HG03135 (cell line): ENCODE results near the gene MLN.
"Not testable (repeated sequence)": the region's sequence is repeated elsewhere in the genome, so short reads cannot be mapped to it uniquely, and the experiment has no call there.

ENCODE experiments used
- ATAC-seq: cut with Tn5 transposase; IDR thresholded peaks from one replicate; pipeline ENCODE4 v1.9.1; 2021; ENCODE audit warnings: mild to moderate bottlenecking, moderate library complexity; ENCODE audit not compliant: unreplicated experiment

Gene MLN

GRCh38 chr6:33836806-33837469 lies 33.1 kb upstream of the MLN start:
- no peak for ATAC-seq

DNA sequence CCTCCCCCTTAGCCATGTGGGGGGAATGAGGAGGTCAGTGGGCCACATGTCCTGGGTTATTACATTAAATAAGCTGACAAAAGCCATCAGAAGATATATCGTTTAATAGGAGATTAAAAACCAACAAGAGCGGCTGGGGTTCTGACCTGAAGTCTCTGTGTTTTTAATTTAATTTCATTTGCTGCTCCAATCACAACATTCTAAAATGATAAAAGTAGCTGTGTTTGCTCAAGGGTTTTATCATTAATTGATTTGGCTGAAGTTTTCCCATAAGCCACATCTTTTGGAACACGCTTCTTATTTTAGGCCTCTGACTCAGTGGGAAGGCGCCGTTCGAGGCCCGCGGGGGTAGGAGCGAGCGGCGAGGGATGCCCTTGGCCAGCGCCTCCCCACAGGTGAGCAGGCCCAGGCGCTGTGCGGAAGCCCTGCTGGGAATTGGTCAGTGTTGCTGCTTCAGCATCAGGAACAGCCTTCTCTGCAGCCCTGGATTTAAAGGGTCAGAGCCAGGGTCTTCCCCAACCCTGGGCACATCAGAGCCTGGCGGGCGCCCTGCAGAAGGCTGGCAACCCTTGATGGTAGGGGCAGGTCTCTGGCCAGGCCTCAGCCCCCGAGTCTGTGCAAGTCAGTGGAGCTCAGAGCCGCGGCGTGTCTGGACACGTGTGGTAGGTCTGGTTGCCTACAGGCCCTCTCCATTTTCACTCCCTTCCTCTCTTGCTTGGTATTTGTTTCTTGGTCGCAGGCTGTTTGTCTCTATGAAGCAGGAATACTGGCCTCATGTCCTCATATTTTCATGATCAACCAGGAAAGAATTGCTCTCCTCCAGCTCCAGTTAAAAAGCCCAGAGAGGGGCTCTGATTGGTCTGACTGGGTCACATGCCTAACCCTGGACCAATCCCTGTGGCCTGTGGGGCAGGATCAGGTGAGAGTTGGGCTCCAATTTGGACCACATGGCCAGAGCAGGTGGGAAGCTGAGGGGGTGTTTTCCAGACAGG lies 30.9 kb upstream of the MLN start:
- ATAC-seq, result no peak

- ATAC-seq, result no peak
Measured at GRCh38 chr6:33833599-33833998, 29.8 kb upstream of the MLN start.

- not testable (repeated sequence) for ATAC-seq
Measured at GRCh38 chr6:33832831-33833230, 29.0 kb upstream of the MLN start.

- not testable (repeated sequence) for ATAC-seq
Measured at GRCh38 chr6:33831725-33832124, 27.9 kb upstream of the MLN start.

DNA sequence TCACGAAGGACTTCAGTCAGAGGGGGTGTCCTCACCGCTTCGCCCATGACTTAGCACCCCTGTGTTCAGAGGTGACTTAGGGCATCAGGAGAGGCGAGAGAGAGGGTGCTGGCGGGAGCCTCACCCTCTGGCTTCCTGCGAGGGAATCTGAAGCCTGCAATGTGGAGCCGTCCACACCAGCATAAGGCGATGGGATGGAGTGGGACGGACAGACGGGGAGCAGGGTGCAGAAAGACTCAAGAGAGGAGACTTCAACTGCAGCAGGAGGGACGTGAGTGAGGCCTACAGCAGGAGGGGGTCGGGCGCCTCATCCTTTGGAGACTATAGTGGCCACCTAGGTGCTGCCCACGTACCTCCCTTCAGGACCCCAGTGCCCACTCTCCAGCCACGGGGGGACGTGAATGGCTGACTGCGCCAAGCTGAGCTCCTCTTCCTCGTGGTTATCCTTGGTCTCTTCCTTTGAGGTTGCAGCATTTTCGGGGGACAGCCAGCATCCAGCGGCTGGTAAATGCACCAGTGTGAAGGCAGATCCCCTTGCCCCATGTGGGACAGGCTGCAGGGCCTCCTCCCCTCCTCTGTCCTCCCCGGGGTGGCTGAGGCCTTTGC lies 26.9 kb upstream of the MLN start:
- no peak for ATAC-seq

GRCh38 chr6:33828764-33829731 lies 25.2 kb upstream of the MLN start:
- ATAC-seq, result no peak

DNA sequence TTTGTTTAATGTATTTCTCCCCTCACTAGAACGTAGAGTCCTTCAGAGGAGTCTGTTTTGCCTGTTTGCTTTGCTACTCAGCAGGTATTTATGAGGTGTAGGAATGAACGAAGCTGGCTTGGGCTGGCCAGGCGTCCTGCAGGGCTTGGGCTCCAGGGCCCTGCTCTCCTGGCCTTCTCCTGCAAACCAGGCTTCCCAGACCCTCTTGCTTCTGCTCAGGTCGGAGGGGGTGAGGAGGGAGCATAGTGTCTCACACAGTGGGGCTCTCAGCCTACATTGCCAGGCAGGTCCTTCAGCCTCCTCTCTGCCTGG lies 24.6 kb upstream of the MLN start:
- no peak for ATAC-seq

DNA sequence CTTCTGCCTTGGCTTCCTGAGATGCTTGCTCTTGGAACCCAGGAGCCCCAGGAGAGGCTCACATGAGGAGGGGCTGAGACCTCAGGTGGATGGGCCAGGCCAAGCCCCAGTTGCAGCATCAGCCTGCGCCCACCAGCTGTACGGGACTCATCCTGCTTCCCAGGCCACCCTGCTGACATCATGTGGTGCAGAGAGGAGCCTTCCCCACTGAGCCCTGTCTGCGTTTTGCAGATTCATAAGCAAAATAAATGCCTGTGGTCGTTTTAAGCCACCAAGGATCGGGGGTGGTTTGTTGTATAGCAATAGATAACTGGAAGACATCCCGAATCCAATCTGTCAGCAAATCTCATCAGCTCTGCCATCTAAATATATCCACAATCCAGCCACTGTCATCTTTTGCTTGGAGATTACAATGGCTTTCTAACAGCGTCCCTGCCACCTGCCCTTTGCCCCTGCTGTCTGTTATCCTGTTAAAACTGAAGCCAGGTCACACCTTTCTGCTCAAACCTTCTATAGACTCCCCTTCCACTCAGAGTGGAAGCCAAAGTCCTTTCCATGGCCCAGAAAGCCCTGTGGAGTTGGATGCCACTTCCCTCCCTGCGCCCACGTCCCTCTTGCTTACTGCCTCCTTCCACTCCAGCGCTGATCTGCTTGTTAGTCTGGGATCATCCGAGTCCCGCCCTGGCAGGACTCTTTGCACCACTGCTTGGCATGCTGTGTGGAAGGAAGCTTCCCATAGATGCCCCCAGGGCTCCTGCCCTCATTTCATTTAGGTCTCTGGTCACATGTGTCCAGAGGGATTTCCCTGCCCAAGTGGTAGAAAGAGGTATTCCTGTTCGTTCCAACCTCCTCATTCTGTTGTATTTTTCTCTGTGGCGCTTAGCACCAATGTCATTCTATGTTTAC lies 24.0 kb upstream of the MLN start:
- ATAC-seq, result no peak

- no peak for ATAC-seq
Measured at GRCh38 chr6:33826537-33826936, 22.7 kb upstream of the MLN start.

DNA sequence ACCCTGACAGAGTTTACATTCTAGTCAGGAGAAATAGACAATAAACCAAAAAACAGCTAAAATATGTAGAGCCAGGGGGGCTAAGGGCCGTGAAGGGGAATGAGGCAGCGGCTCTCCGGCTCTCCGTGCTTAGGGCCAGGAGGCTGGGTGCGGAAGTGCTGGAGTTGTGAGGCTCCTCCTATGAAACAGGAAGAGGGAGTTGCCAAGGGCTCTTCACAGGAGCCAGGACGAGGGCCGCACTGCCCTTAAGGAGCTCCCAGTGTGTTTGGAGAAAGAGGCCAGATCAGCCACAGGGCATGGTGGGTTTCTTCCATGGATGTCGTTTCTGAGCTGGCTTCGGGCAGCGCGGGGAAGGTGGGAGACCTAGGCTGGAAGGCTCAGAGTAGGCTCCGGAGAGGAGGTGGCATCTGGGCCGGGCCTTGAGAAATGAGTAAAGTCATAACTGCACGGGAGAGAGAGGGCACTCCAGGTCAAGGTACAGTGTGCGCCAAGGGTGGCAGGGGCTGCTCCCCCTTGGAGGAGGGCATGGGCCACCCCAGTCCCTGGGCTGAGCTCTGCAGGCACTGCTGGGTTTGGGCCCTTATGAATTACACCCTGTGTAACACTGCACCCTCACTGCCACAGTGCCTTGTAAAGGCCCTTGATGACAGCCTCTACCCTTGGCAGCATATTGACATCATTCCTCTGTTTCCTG lies 20.8 kb upstream of the MLN start:
- ATAC-seq, result no peak

- ATAC-seq, result no peak
Measured at GRCh38 chr6:33823806-33824205, 20.0 kb upstream of the MLN start.

DNA sequence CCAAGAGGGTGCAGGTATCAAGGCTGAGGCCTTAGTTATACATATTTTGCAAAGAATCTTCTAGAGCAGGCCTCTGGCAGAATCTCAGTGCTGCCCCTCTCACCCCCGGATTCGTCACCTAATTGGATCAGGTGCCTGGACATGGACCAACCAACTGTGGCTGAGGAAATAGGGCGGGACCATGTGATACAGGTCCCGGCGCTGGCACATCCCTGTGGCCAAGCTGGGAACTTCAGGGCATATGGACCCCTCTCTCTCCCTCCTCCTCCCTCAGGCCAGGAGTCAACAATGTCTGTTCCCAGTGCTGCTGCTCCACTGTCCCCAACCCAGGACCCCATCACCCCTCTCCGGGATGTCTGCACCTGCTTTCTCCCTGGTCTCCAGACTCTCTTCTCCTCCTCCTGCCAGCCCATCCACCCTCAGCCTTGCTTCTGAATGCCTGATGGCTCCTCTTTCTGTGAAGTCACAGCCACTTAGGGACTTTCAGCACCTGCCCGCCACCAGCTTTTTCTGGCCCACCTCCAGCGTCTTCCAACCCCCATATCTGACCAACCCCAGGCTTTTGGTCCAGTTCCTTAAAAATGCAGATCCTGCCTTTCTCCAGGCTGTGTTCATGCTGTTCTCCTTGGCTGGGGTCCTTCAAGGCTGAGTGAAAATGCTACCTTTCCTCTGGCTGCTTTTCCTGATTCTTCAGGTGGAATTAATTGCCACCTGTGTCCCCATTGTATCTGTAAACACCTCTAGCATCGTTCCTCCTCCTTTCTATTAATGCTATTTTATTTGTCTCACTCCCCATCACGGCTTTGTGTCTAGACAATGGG lies 19.0 kb upstream of the MLN start:
- no peak for ATAC-seq

DNA sequence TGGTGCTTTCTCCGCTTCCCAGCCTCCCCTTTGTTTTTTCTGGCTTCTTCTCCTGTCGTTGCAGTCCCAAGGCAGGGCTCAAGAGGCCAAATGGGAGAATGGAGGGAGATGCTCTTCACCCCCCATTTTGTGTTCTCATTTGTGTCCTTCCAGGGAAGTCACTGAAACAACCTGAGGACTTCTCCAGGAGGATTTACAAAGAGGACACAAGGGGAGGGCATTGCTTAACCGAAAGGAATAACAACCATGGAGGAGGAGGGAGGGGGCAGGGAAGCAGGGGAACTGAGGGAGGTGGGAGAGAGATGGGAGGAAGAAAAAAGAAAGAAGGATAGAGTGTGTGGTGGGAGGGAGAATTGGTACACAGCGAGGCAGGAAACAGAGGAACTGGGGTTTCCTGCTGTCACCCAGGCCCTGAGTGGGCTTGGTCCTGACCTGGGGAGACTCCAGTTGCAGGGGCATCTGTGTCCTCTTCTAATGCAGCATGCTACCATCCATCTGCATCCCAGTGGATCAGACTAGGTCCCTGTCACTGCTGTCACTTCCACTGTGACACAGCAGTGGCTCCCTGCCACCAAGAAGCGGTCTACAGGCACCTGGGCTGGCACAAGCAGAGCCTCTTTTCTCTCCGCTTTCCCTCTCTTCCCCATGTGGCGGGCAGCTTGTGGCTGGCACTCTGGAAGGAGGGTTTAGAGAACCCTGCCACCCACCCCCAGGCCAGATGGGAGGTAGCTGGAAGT lies 17.1 kb upstream of the MLN start:
- ATAC-seq, result no peak

GRCh38 chr6:33820243-33820642 lies 16.4 kb upstream of the MLN start:
- no peak for ATAC-seq

- ATAC-seq, result no peak
Measured at GRCh38 chr6:33819021-33819420, 15.2 kb upstream of the MLN start.

- no peak for ATAC-seq
Measured at GRCh38 chr6:33818293-33818692, 14.5 kb upstream of the MLN start.

DNA sequence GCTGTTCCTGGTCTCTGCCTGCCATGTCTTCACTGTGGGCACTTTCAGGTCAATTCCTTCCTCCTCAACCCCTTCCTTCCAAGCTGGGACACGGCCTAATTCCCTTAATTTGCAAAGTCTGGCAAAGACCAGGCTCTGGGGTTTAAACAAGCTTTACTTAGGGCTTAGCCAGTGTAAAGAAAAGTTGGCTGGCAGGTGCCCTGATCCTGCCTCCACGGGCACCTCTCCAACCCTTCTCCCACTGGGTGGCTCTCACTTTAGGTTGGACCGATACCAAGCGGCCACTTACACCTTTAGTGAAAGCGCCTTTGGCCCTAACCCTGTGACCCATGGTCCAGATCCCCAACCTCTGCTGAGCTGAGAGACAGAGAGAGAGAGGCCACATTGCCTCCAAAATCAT lies 13.7 kb upstream of the MLN start:
- no peak for ATAC-seq
